Neural progenitor cell (in vitro differentiated cells): ENCODE measurements around the gene ATE1. TPM values are rescaled to one million over a fixed set of nuclear protein-coding genes. Genes with fewer than 3 reads are reported as not detected.

Experiments
- DNase-seq: peaks from one replicate; pipeline ENCODE4 v3.0.0-alpha.2; 2016; ENCODE audit warnings: low spot score
- H2AFZ ChIP-seq: fragments of 200-600 bp; sonication (generic); replicated peaks from 2 replicates; pipeline ENCODE4 v1.6.1; 2016; ENCODE audit warnings: antibody characterized with exemption
- H3F3A ChIP-seq: fragments of 200-600 bp; sonication (generic); 2 replicates; pipeline ENCODE4 v1.6.1; 2016; ENCODE audit warnings: antibody characterized with exemption, low read depth
- H3K27ac ChIP-seq: fragments of 200-600 bp; sonication (generic); 2 replicates; pipeline ENCODE4 v1.5.1; 2016; ENCODE audit warnings: mild to moderate bottlenecking
- H3K27me3 ChIP-seq: fragments of 200-600 bp; sonication (generic); 2 replicates; pipeline ENCODE4 v1.6.1; 2016; ENCODE audit warnings: mild to moderate bottlenecking, moderate library complexity
- H3K36me3 ChIP-seq: fragments of 200-600 bp; sonication (generic); 2 replicates; pipeline ENCODE4 v1.5.1; 2016
- H3K4me1 ChIP-seq: fragments of 200-600 bp; sonication (generic); 2 replicates; pipeline ENCODE4 v1.6.1; 2016; ENCODE audit warnings: mixed run types
- H3K4me2 ChIP-seq: fragments of 200-600 bp; sonication (generic); 2 replicates; pipeline ENCODE4 v1.6.1; 2016
- H3K4me3 ChIP-seq: fragments of 200-600 bp; sonication (generic); 2 replicates; pipeline ENCODE4 v1.5.1; 2016
- H3K79me2 ChIP-seq: fragments of 200-600 bp; sonication (generic); 2 replicates; pipeline ENCODE4 v1.6.1; 2016; ENCODE audit warnings: low read depth
- H3K9ac ChIP-seq: fragments of 200-600 bp; sonication (generic); 2 replicates; pipeline ENCODE4 v1.6.1; 2016
- H3K9me3 ChIP-seq: fragments of 200-600 bp; sonication (generic); 2 replicates; pipeline ENCODE4 v1.5.1; 2016; ENCODE audit warnings: low read depth
- H4K20me1 ChIP-seq: fragments of 200-600 bp; sonication (generic); 2 replicates; pipeline ENCODE4 v1.6.1; 2016; ENCODE audit warnings: low read depth
- H3K27ac Mint-ChIP-seq: 3 replicates; pipeline ENCODE4 v1.8.0; 2021; ENCODE audit warnings: mixed read lengths
- H3K27me3 Mint-ChIP-seq: 2 replicates; pipeline ENCODE4 v1.8.0; 2022; ENCODE audit warnings: low read depth, mild to moderate bottlenecking, inconsistent platforms, moderate library complexity, mixed read lengths; ENCODE audit not compliant: insufficient read depth
- H3K36me3 Mint-ChIP-seq: 3 replicates; pipeline ENCODE4 v1.8.0; 2021; ENCODE audit warnings: mixed read lengths
- H3K4me1 Mint-ChIP-seq: 3 replicates; pipeline ENCODE4 v1.8.0; 2021; ENCODE audit warnings: mixed read lengths
- H3K4me3 Mint-ChIP-seq: 3 replicates; pipeline ENCODE4 v1.8.0; 2021; ENCODE audit warnings: mild to moderate bottlenecking, moderate library complexity, mixed read lengths
- H3K9me3 Mint-ChIP-seq: 3 replicates; pipeline ENCODE4 v1.8.0; 2020; ENCODE audit warnings: mixed read lengths
- EZH2 ChIP-seq: fragments of 200-600 bp; sonication (generic); IDR thresholded peaks from 2 replicates; pipeline ENCODE4 v1.6.1; 2017; ENCODE audit warnings: antibody characterized with exemption, mild to moderate bottlenecking, moderate library complexity
- EZH2phosphoT487 ChIP-seq: fragments of 200-600 bp; sonication (generic); IDR thresholded peaks from 2 replicates; pipeline ENCODE4 v1.6.1; 2017; ENCODE audit warnings: antibody characterized with exemption
- total RNA-seq: library from RNA; depleted of rRNA; stranded (reverse); fragments of >200 nt; gene quantifications from 2 replicates; pipeline ENCODE4 v1.2.3, GENCODE V29; 2015; ENCODE audit warnings: low replicate concordance
- TF ChIP-seq, protein P1 (sequence below): fragments of 200-600 bp; sonication (generic); IDR thresholded peaks from 2 replicates; pipeline ENCODE4 v1.5.1; 2017; ENCODE audit warnings: antibody characterized with exemption, mild to moderate bottlenecking

ATE1 gene
- total RNA-seq, 1 donor from 2014 or later = 57.2 TPM

DNA sequence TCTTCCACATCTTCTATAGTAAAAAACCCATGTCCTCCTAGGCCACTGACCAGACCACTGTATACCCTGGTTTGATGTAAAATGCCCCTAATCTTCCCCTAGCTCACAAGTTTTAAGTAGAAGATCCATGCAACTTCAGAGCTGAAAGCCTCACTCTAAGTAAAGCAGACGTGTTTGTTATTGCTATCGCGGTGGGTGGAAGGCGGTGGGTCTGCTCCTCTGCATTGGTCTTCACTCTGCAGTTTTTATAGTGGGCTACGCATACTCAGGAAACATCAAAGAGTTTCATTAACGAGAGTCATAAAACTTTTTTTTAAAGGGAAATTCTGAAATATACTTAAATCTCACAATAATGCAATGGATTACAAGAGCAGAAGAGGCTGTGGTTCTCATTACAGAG is 91.7 kb downstream of the ATE1 start:
- no peaks in the 10 kb centered on the region for H3K27me3 ChIP-seq
- no peak overlapping the region for H3K27ac ChIP-seq
- H3K36me3 ChIP-seq = no peaks in the 10 kb centered on the region
- no peak overlapping the region for H2AFZ ChIP-seq
- H3K4me2 ChIP-seq = no peak overlapping the region
- H3K4me3 ChIP-seq = no peak overlapping the region
- Mint-ChIP-seq H3K4me3 (no peak overlapping the region), H3K36me3 (peaks cover 16% of the 10 kb centered on the region), H3K27me3 (no peaks in the 10 kb centered on the region), H3K4me1 (no peaks in the 10 kb centered on the region), H3K9me3 (no peaks in the 10 kb centered on the region), H3K27ac (no peak overlapping the region)
- DNase-seq = no peak
- H3K79me2 ChIP-seq = no peaks in the 10 kb centered on the region
- H3K9me3 ChIP-seq = no peaks in the 10 kb centered on the region
- H4K20me1 ChIP-seq = no peaks in the 10 kb centered on the region
- TF ChIP-seq, protein P1, sequence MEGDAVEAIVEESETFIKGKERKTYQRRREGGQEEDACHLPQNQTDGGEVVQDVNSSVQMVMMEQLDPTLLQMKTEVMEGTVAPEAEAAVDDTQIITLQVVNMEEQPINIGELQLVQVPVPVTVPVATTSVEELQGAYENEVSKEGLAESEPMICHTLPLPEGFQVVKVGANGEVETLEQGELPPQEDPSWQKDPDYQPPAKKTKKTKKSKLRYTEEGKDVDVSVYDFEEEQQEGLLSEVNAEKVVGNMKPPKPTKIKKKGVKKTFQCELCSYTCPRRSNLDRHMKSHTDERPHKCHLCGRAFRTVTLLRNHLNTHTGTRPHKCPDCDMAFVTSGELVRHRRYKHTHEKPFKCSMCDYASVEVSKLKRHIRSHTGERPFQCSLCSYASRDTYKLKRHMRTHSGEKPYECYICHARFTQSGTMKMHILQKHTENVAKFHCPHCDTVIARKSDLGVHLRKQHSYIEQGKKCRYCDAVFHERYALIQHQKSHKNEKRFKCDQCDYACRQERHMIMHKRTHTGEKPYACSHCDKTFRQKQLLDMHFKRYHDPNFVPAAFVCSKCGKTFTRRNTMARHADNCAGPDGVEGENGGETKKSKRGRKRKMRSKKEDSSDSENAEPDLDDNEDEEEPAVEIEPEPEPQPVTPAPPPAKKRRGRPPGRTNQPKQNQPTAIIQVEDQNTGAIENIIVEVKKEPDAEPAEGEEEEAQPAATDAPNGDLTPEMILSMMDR = no peak
- no peak for TF ChIP-seq EZH2
- no peak for TF ChIP-seq EZH2phosphoT487
- H3F3A ChIP-seq = no peaks in the 10 kb centered on the region
- H3K4me1 ChIP-seq = no peaks in the 10 kb centered on the region
- H3K9ac ChIP-seq = no peak overlapping the region

DNA sequence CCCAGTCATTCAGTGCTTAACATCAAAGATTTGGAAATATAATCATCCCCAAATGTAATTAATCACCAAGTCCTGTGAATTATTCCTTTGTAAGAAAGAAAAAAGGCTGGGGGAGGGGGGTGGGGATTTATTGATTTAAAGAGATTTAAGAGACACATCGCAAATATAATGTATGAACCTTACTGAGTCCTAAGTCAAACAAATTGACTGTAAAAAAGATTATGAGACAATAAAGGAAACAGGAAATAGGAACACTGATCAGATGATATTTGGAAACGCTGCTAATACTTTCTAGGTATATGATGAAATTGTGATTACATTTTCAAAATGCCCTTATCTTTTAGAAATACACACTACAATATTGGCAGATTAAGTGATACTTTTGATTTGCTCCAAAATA is 92.5 kb downstream of the ATE1 start:
- DNase-seq = no peak
- peaks cover 17% of the 10 kb centered on the region for H3K36me3 Mint-ChIP-seq
- Histone ChIP-seq H3F3A (no peaks in the 10 kb centered on the region), H3K4me1 (no peaks in the 10 kb centered on the region), H3K4me2 (no peak overlapping the region), H3K4me3 (no peak overlapping the region), H3K79me2 (no peaks in the 10 kb centered on the region), H2AFZ (no peak overlapping the region), H4K20me1 (no peaks in the 10 kb centered on the region), H3K27me3 (no peaks in the 10 kb centered on the region), H3K27ac (no peak overlapping the region), H3K9me3 (no peaks in the 10 kb centered on the region), H3K9ac (no peak overlapping the region), H3K36me3 (no peaks in the 10 kb centered on the region)
- no peaks in the 10 kb centered on the region for H3K27me3 Mint-ChIP-seq
- H3K27ac Mint-ChIP-seq = no peak overlapping the region
- H3K4me3 Mint-ChIP-seq = no peak overlapping the region
- H3K4me1 Mint-ChIP-seq = no peaks in the 10 kb centered on the region
- TF ChIP-seq, protein P1 = no peak
- TF ChIP-seq EZH2phosphoT487 (no peak), EZH2 (no peak)
- H3K9me3 Mint-ChIP-seq = no peaks in the 10 kb centered on the region

DNA sequence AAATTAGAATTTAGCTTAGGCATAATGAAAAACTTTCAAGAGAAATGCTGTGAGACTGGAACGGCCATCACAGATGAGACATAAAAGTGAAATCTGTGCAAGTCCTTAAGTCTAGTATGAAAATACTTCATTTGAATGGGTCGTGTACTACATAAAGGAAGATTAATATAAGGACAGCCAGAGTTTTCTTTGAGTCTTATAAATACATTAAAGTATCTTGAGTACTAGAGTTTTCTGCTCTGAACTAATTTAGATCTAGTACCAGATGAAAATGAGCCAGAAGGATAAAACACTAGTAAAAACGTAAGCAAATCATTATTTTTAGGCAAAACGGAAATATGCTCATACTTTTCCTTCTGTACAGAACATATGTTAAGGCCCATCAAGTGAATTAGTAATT is 93.1 kb downstream of the ATE1 start:
- Mint-ChIP-seq H3K27ac (no peak overlapping the region), H3K27me3 (no peaks in the 10 kb centered on the region), H3K9me3 (peaks cover 2% of the 10 kb centered on the region), H3K36me3 (peaks cover 23% of the 10 kb centered on the region), H3K4me3 (no peak overlapping the region), H3K4me1 (no peaks in the 10 kb centered on the region)
- Histone ChIP-seq H3K79me2 (no peaks in the 10 kb centered on the region), H3K4me2 (no peak overlapping the region), H3K27me3 (no peaks in the 10 kb centered on the region), H2AFZ (no peak overlapping the region), H3F3A (no peaks in the 10 kb centered on the region), H4K20me1 (no peaks in the 10 kb centered on the region), H3K36me3 (no peaks in the 10 kb centered on the region), H3K4me1 (no peaks in the 10 kb centered on the region), H3K9me3 (no peaks in the 10 kb centered on the region), H3K9ac (no peak overlapping the region), H3K4me3 (no peak overlapping the region), H3K27ac (no peak overlapping the region)
- DNase-seq = no peak
- TF ChIP-seq EZH2phosphoT487 = no peak
- TF ChIP-seq, protein P1 = no peak
- no peak for TF ChIP-seq EZH2
